ENCODE data around the gene KRTAP1-5.

- TF ChIP-seq CTCF (IDR thresholded peaks at IDR 0.05) (no peak), EZH2phosphoT487 (IDR thresholded peaks at IDR 0.05) (no peak)
Measured at GRCh38 chr17:40996829-40997228, 30.2 kb downstream of the KRTAP1-5 start.

Data from neural progenitor cell (in vitro differentiated cells).